ENCODE results near the gene PRAME. TPM values are rescaled to one million over a fixed set of nuclear protein-coding genes. Genes with fewer than 3 reads are reported as not detected.
"Not testable (repeated sequence)": the region's sequence is repeated elsewhere in the genome, so short reads cannot be mapped to it uniquely, and the experiment has no call there.

Gene PRAME
- total and polyA plus RNA-seq, 2 of the 13 experiments (the other 11 are each of a cell fraction or from before 2014, with no cell fraction given): 0.11 to 0.83 TPM

DNA sequence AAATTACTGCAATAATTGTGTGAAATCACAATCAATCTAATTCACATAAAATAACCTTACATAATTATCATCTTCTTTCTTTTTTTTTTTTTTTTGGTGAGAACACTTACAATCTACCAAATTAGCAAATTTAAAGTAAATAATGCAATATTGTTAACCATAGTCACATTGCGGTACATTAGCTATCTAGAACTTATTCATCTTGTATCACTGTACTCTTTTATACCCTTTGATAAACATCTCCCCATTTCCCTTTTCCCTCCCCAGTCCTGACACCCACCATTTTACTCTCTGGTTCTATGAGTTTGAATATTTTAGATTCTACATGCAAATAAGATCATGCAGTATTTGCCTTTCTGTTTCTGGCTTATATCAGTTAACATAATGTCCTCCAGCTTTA, 24.0 kb upstream of the PRAME start:
- H3K79me2 ChIP-seq (ENCODE audit: insufficient read depth, low read length): no peaks in the 10 kb centered on the region
- no peak overlapping the region for H3K4me2 ChIP-seq (ENCODE audit: low read depth, low read length)
- H2AFZ ChIP-seq (ENCODE audit: low read length): no peak overlapping the region
- TF ChIP-seq, protein P1, sequence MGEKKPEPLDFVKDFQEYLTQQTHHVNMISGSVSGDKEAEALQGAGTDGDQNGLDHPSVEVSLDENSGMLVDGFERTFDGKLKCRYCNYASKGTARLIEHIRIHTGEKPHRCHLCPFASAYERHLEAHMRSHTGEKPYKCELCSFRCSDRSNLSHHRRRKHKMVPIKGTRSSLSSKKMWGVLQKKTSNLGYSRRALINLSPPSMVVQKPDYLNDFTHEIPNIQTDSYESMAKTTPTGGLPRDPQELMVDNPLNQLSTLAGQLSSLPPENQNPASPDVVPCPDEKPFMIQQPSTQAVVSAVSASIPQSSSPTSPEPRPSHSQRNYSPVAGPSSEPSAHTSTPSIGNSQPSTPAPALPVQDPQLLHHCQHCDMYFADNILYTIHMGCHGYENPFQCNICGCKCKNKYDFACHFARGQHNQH (CRISPR knock-in tag; IDR thresholded peaks at IDR 0.05): no peak
- no peak for TF ChIP-seq POLR2G (IDR thresholded peaks at IDR 0.05; ENCODE audit: low read depth, low read length)
- no peak overlapping the region for H3K9ac ChIP-seq (ENCODE audit: insufficient read depth, low read depth, low read length)
- peaks cover 0 to 12% of the 10 kb centered on the region in 2 experiments; a peak in 2 of 5 replicates for H3K27me3 ChIP-seq (ENCODE audit: control insufficient read depth in 1 of 2, insufficient read depth in 2 of 2, low read length in 2 of 2)
- 97% methylated on average over 1 of the region's 1 CpG for WGBS (ENCODE audit: low lambda C conversion rate)
- H3K27ac ChIP-seq (ENCODE audit: extremely low read length, insufficient read depth, low read length): no peak overlapping the region
- no peaks in the 10 kb centered on the region for H3K36me3 ChIP-seq (replicated peaks in 1 of 2; ENCODE audit: control insufficient read depth in 1 of 2, insufficient read depth in 2 of 2, low read length in 2 of 2)
- in situ Hi-C loops (cut with HindIII; ENCODE audit: extremely low pct_ligation_motif_present, low pct_unique_long_range_greater_than_20kb) (no loop called here), intact Hi-C loops (cut with micrococcal nuclease; ENCODE audit: unreplicated experiment) (loop anchor here (10.0 kb wide), 1 partner anchor 118 kb away; no protein-coding TSS in a partner anchor)
- DNase-seq (ENCODE audit: low spot score) (no peak), ATAC-seq (no peak), FAIRE-seq (no peak)
- H3K4me3 ChIP-seq (replicated peaks in 1 of 3; ENCODE audit: insufficient read depth in 1 of 3, low read depth in 2 of 3, low read length in 3 of 3): no peak overlapping the region
- CTCF ChIA-PET (ENCODE audit: low intra/inter-chr PET ratio, low total read pairs): no interaction called here
- BruUV-seq (replicated peaks): no TSS peak
- H4K20me1 ChIP-seq (ENCODE audit: insufficient read depth, low read length): no peaks in the 10 kb centered on the region; the same call in 1 of the 2 replicates
- H3K9me3 ChIP-seq (ENCODE audit: low read length): no peaks in the 10 kb centered on the region
- POLR2A ChIA-PET: no interaction called here
- no peaks in the 10 kb centered on the region for H3K4me1 ChIP-seq (ENCODE audit: insufficient read depth, low read length)

DNA sequence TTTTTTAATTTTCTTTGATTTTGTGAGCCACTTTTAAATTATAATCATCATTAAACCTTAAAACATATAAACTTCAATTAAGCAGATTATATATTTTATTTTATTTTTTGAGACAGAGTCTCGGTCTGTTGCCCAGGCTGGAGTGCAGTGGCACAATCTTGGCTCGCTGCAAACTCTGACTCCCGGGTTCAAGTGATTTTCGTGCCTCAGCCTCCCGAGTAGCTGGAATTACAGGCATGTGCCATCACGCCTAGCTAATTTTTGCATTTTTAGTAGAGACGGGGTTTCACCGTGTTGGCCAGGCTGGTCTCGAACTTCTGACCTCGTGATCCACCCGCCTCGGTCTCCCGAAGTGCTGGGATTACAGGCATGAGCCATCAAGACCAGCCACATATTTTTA, 22.5 kb upstream of the PRAME start:
- 23% methylated on average over 13 of the region's 13 CpGs for WGBS (ENCODE audit: low lambda C conversion rate)
- H2AFZ ChIP-seq (ENCODE audit: low read length); H4K20me1 ChIP-seq (ENCODE audit: insufficient read depth, low read length); CTCF ChIA-PET (ENCODE audit: low intra/inter-chr PET ratio, low total read pairs); DNase-seq (ENCODE audit: low spot score); FAIRE-seq; POLR2A ChIA-PET; ATAC-seq; H3K4me3 ChIP-seq (replicated peaks in 1 of 3; ENCODE audit: insufficient read depth in 1 of 3, low read depth in 2 of 3, low read length in 3 of 3); H3K4me2 ChIP-seq (ENCODE audit: low read depth, low read length); H3K79me2 ChIP-seq (ENCODE audit: insufficient read depth, low read length); H3K4me1 ChIP-seq (ENCODE audit: insufficient read depth, low read length); BruUV-seq (replicated peaks); H3K9ac ChIP-seq (ENCODE audit: insufficient read depth, low read depth, low read length); H3K36me3 ChIP-seq (replicated peaks in 1 of 2; ENCODE audit: control insufficient read depth in 1 of 2, insufficient read depth in 2 of 2, low read length in 2 of 2); H3K9me3 ChIP-seq (ENCODE audit: low read length); H3K27ac ChIP-seq (ENCODE audit: extremely low read length, insufficient read depth, low read length); in situ Hi-C loops (cut with HindIII; ENCODE audit: extremely low pct_ligation_motif_present, low pct_unique_long_range_greater_than_20kb): not testable (repeated sequence)
- intact Hi-C loops (cut with micrococcal nuclease; ENCODE audit: unreplicated experiment): loop anchor here (10.0 kb wide), 1 partner anchor 117 kb away; no protein-coding TSS in a partner anchor
- H3K27me3 ChIP-seq (ENCODE audit: control insufficient read depth in 1 of 2, insufficient read depth in 2 of 2, low read length in 2 of 2): peaks cover 0 to 18% of the 10 kb centered on the region in 2 experiments; a peak in 2 of 5 replicates

All from HepG2 (cell line).